Activated effector memory CD4-positive, alpha-beta T cell treated with Interleukin-2 at 50 U/mL for 16 hours (primary cell): ENCODE results near the gene ITGB3.

Experiments used
- DNase-seq: peaks from one replicate; pipeline ENCODE4 v3.0.0-alpha.2; 2020

Gene ITGB3

DNA sequence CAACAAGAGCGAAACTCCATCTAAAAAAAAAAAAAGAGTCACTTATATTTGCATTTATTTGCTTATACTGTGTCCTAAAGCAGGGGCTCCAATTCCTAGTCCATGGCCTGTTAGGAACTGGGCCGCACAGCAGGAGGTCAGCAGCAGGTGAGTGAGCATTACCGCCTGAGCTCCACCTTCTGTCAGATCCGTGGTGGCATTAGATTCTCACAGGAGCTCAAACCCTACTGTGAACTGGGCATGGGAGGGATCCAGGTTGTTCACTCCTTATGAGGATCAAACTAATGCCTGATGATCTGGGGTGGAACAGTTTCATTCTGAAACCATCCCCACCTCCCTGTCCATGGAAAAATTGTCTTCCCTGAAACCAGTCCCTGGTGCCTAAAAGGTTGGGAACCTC lies 24.9 kb downstream of the ITGB3 start:
- no peak for DNase-seq

DNA sequence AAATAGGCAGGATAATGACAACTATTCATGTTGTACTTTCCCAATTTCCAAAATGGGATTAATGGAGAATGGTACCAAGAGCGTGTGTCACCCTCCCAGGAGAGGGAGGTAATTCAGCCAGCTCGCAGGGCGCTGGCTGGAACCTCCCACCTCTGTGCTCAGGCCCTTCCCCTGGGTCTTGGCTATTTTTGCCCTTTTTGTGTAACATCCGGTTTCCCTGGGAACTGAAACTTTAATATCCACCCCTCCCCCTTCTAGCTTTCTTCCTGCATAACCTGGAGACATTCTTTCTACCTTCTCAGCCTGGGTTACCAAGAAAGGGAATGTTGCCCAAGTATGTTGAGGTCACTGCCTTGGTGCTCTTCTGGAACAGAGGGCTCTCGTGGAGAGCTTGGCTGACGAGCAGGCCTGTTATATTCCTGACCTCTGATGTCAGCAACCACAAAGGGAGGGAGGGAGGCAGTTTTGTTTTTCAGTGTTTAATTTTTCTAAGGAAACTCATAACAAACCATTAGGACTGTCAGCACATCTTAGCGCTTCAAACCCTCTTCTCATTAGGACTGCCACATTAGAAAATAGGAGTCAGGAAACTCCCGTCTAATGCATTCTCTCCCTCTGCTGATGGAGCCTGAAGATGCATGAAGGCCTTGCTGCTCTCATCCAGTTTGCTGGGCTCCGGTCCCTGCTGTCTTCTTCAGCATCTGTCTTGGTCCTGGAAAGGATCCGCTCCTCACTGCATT lies 25.6 kb downstream of the ITGB3 start:
- no peak for DNase-seq

DNA sequence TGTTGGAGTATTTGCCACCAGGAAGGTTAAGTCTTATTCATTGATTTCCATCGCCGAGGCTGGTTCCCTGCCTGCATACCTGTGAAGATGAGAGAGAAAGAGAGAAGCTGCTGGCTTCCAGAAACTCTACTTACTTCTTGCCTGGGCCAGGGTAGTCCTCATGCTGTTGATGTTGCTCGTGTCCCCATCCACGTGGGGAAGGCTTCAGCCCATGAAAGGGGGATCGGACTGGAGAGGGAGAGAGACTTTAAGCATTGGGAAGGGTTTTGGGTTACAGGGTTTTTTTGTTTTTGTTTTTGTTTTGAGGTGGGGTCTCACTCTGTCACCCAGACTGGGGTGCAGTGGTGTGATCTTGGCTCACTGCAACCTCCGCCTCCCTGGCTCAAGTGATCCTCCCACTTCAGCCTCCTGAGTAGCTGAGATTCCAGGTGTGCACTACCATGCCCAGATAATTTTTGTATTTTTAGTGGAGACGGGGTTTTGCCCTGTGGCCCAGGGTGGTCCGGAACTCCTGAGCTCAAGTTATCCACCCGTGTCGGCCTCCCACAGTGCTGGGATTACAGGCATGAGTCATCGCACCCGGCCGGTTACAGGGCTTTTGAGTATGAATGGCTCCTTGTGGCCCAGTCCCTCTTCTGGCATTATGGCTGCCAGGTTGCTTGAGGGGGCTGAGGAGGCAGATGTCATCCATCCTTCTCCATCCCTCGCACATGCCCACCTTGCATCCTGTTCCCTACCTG lies 26.6 kb downstream of the ITGB3 start:
- no peak for DNase-seq

DNA sequence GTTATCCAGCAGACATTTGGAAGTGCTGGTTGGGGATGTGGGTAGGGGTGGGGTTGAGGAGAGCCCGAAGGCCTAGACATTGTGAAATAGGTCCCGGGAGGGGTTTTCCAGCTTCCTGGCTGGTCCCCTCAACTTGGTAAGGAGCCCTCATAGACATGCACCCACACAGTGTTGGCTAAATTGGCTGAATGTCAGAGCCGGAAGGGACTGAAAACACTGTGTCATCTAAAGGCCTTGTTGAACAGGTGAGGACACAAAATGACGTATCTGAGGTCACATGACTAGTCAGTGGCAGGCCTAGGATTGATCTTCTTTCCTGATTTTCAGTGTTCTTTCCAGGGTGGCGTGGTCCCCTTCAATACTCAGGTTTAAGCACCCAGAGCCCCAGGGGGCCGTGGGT lies 27.6 kb downstream of the ITGB3 start:
- DNase-seq, result no peak

- no peak for DNase-seq
Observed at GRCh38 chr17:47285003-47285402, 31.4 kb downstream of the ITGB3 start.

GRCh38 chr17:47286198-47286914 lies 32.7 kb downstream of the ITGB3 start:
- no peak for DNase-seq

DNA sequence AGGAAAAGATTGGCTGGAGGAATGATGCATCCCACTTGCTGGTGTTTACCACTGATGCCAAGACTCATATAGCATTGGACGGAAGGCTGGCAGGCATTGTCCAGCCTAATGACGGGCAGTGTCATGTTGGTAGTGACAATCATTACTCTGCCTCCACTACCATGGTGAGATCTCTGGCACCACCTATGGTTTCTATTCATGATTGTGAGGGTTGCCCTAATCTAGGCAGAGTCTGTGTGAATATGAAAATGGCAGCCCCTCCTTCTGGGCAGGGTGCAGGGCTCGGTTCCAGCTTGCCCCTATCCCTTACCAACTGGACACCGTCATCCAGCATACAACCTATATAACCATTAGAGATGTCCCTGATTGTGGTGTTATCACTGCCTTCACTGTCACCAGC lies 33.4 kb downstream of the ITGB3 start:
- DNase-seq, result no peak

- no peak for DNase-seq
Observed at GRCh38 chr17:47287639-47288038, 34.0 kb downstream of the ITGB3 start.

- DNase-seq, result no peak
Observed at GRCh38 chr17:47288531-47289116, 35.0 kb downstream of the ITGB3 start.

- DNase-seq, result no peak
Observed at GRCh38 chr17:47289302-47289701, 35.7 kb downstream of the ITGB3 start.

DNA sequence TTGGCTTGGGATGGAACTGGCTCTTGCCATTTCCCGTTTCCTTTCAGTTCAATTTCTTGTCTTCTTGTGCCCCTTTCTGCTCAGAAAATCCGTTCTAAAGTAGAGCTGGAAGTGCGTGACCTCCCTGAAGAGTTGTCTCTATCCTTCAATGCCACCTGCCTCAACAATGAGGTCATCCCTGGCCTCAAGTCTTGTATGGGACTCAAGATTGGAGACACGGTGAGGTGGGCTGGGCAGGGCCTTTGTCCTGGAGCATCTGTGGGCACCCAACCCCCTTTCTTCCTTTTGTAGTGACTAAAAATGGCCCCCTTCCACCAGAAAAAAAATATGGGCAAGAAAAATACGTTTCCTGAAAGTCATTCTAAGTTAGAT lies 37.2 kb downstream of the ITGB3 start:
- DNase-seq, result no peak

GRCh38 chr17:47291242-47291873 lies 37.7 kb downstream of the ITGB3 start:
- no peak for DNase-seq

GRCh38 chr17:47292206-47292605 lies 38.6 kb downstream of the ITGB3 start:
- DNase-seq, result no peak

GRCh38 chr17:47295037-47295873 lies 41.6 kb downstream of the ITGB3 start:
- no peak for DNase-seq

GRCh38 chr17:47295874-47296255 lies 42.2 kb downstream of the ITGB3 start:
- no peak for DNase-seq

- no peak for DNase-seq
Observed at GRCh38 chr17:47297661-47298400, 44.2 kb downstream of the ITGB3 start.

DNA sequence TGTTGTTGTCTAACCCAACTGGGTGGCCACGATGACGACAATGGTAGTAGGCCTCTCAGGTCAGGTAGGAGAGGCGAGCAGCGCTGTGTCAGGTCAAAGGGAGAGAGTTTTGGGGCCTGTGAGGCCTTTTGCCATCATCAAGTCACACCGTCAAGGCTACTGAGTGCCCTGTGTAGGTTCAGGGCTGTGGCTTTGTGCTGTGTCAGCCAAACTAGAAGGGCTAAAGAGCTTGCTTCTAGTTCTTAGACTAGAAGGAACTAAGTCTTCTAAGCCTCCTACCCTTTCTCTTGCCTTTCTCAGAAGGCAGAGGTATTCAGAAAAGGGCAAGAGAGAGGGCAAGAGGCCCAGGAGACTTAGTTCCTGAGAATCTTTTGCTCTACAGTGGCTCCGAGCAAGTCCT lies 45.1 kb downstream of the ITGB3 start:
- DNase-seq, result no peak

- no peak for DNase-seq
Observed at GRCh38 chr17:47299239-47299910, 45.7 kb downstream of the ITGB3 start.

GRCh38 chr17:47300718-47301117 lies 47.1 kb downstream of the ITGB3 start:
- DNase-seq, result no peak

DNA sequence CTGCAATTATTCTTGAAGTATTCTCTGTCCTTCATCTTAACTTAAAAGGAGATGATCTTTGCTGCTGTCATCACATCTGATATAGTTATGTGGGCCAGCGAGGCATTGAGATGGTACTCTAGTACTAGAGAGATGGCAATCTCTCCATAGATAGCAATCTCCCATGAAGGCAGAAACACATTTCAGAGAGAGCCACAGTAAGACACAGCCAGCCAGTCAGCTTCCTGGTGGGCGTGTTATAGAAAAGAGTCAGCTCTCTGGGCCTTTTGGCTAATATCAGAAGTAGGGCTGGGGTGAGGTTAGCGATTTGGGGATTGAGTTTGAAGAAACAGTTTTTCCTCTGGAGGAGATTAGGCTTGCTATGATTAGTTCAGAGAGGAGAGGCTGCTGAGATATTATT lies 47.5 kb downstream of the ITGB3 start:
- no peak for DNase-seq

GRCh38 chr17:47301831-47302230 lies 48.2 kb downstream of the ITGB3 start:
- DNase-seq, result no peak
